H1 (cell line): Measurements from ENCODE around the gene USP12. TPM values are rescaled to one million over a fixed set of nuclear protein-coding genes. Genes with fewer than 3 reads are reported as not detected.

Source experiments
- CTCF ChIA-PET: fragments of 300-600 bp; sonication (Branson Sonifier 250); formaldehyde crosslinking; loops from one replicate; lab custom pipeline; 2021; ENCODE audit not compliant: partially characterized antibody; lab: Charles Lee
- POLR2A ChIA-PET: fragments of 300-600 bp; sonication (Branson Sonifier 250); formaldehyde crosslinking; loops from one replicate; lab custom pipeline; 2021; ENCODE audit warnings: inconsistent platforms; ENCODE audit not compliant: partially characterized antibody; lab: Charles Lee
- DNase-seq, 2 experiments: peaks; one replicate each; pipeline versions ENCODE4 v3.0.0 to v3.0.0-alpha.2; 2010 to 2022; ENCODE audit warnings: low spot score in 2 of 2, low read depth in 1 of 2, mixed read lengths in 1 of 2
- FAIRE-seq: peaks from 2 replicates; lab custom pipeline; 2011; peaks lifted over from hg19 to GRCh38; lab: Jason Lieb, UNC
- H2AFZ ChIP-seq: 2 replicates; pipeline ENCODE4 v1.8.1; 2012; ENCODE audit warnings: low read length, inconsistent platforms
- H2AK5ac ChIP-seq: 2 replicates; pipeline ENCODE4 v1.6.1; 2013; ENCODE audit warnings: low read depth, low read length
- H2BK120ac ChIP-seq: replicated peaks from 2 replicates; pipeline ENCODE3; 2013; ENCODE audit warnings: low read depth, low read length, inconsistent platforms
- H2BK12ac ChIP-seq: 2 replicates; pipeline ENCODE4 v1.6.1; 2013; ENCODE audit warnings: low read depth, low read length
- H2BK15ac ChIP-seq: 2 replicates; pipeline ENCODE4 v1.6.1; 2013; ENCODE audit warnings: low read length
- H2BK20ac ChIP-seq: 2 replicates; pipeline ENCODE4 v1.6.1; 2013; ENCODE audit warnings: low read length
- H2BK5ac ChIP-seq: 2 replicates; pipeline ENCODE4 v1.6.1; 2013; ENCODE audit warnings: low read depth, low read length
- H3K14ac ChIP-seq: 2 replicates; pipeline ENCODE4 v1.6.1; 2013; ENCODE audit warnings: inconsistent platforms; ENCODE audit not compliant: insufficient read length
- H3K18ac ChIP-seq: 2 replicates; pipeline ENCODE4 v1.6.1; 2013; ENCODE audit warnings: low read length; ENCODE audit errors: extremely low read depth
- H3K23ac ChIP-seq: 2 replicates; pipeline ENCODE4 v1.6.1; 2013; ENCODE audit warnings: inconsistent platforms; ENCODE audit not compliant: insufficient read length
- H3K23me2 ChIP-seq: 2 replicates; pipeline ENCODE4 v1.6.1; 2013; ENCODE audit warnings: low read depth, low read length
- H3K27ac ChIP-seq: 2 replicates; pipeline ENCODE4 v1.6.1; 2011; ENCODE audit warnings: low read depth, low read length, inconsistent platforms
- H3K27me3 ChIP-seq, 4 experiments: replicated peaks in 1 of 4; 1 replicate in 1 of 4; 2 replicates in 3 of 4; pipeline versions ENCODE4 v1.6.1 to v1.8.1; 2011 to 2013; ENCODE audit warnings: low read length in 3 of 4, mild to moderate bottlenecking in 3 of 4, inconsistent platforms in 2 of 4, mixed read lengths in 2 of 4, moderate library complexity in 1 of 4; ENCODE audit not compliant: control insufficient read depth in 3 of 4, insufficient read depth in 3 of 4; ENCODE audit errors: extremely low read depth in 1 of 4
- H3K36me3 ChIP-seq, 4 experiments: 2 replicates each; pipeline versions ENCODE4 v1.6.1 to v1.8.1; 2011 to 2013; ENCODE audit warnings: mild to moderate bottlenecking in 4 of 4, low read length in 3 of 4, moderate library complexity in 2 of 4, control low read depth in 1 of 4, inconsistent platforms in 1 of 4; ENCODE audit not compliant: insufficient read depth in 4 of 4, control insufficient read depth in 2 of 4
- H3K4ac ChIP-seq: replicated peaks from 2 replicates; pipeline ENCODE3; 2013; ENCODE audit warnings: low read length, low read depth, mixed read lengths, inconsistent platforms; ENCODE audit not compliant: insufficient read length
- H3K4me1 ChIP-seq, 4 experiments: replicated peaks in 1 of 4; 1 replicate in 1 of 4; 2 replicates in 3 of 4; pipeline versions ENCODE4 v1.6.1 to v1.8.1; 2011 to 2013; ENCODE audit warnings: low read length in 3 of 4, inconsistent platforms in 2 of 4, mixed read lengths in 1 of 4; ENCODE audit not compliant: insufficient read depth in 4 of 4, control insufficient read depth in 3 of 4
- H3K4me2 ChIP-seq, 2 experiments: 2 replicates each; pipeline versions ENCODE4 v1.6.1 to v1.8.1; 2011 to 2013; ENCODE audit warnings: low read depth in 2 of 2, low read length in 2 of 2, control low read depth in 1 of 2, inconsistent platforms in 1 of 2, mild to moderate bottlenecking in 1 of 2; ENCODE audit not compliant: insufficient read depth in 1 of 2
- H3K4me3 ChIP-seq, 4 experiments: fragments of 200-600, 300-600 bp in 1 of 4; sonication (generic), shearing (Covaris generic), sonication (Bioruptor Twin) in 1 of 4; 2 replicates each; pipeline versions ENCODE4 v1.5.1 to v1.8.1; 2011 to 2016; ENCODE audit warnings: low read length in 4 of 4, low read depth in 3 of 4, control low read depth in 2 of 4, inconsistent platforms in 2 of 4, mild to moderate bottlenecking in 2 of 4, mixed read lengths in 1 of 4, moderate library complexity in 1 of 4; ENCODE audit not compliant: insufficient read depth in 2 of 4; ENCODE audit errors: extremely low read depth in 1 of 4
- H3K56ac ChIP-seq: replicated peaks from 2 replicates; pipeline ENCODE3; 2013; ENCODE audit warnings: low read depth, mild to moderate bottlenecking, mixed read lengths, low read length, inconsistent platforms; ENCODE audit not compliant: insufficient read length
- H3K79me1 ChIP-seq: 2 replicates; pipeline ENCODE4 v1.6.1; 2013; ENCODE audit warnings: low read depth, low read length, control low read depth
- H3K79me2 ChIP-seq, 2 experiments: 2 replicates each; pipeline versions ENCODE4 v1.6.1 to v1.8.1; 2012 to 2013; ENCODE audit warnings: low read length in 2 of 2, mild to moderate bottlenecking in 2 of 2, inconsistent platforms in 1 of 2; ENCODE audit not compliant: insufficient read depth in 2 of 2, control insufficient read depth in 1 of 2
- H3K9ac ChIP-seq, 4 experiments: replicated peaks in 1 of 4; 1 replicate in 1 of 4; 2 replicates in 3 of 4; pipeline versions ENCODE4 v1.6.1 to v1.8.1; 2011 to 2013; ENCODE audit warnings: low read depth in 3 of 4, low read length in 3 of 4, control low read depth in 2 of 4, mild to moderate bottlenecking in 2 of 4, moderate library complexity in 2 of 4, inconsistent platforms in 1 of 4; ENCODE audit errors: extremely low read depth in 1 of 4
- H3K9me3 ChIP-seq, 2 experiments: 2 replicates each; pipeline versions ENCODE4 v1.6.1 to v1.8.1; 2012 to 2013; ENCODE audit warnings: mild to moderate bottlenecking in 2 of 2, moderate library complexity in 2 of 2, control low read depth in 1 of 2, inconsistent platforms in 1 of 2, low read depth in 1 of 2, low read length in 1 of 2, mixed read lengths in 1 of 2; ENCODE audit not compliant: insufficient read depth in 2 of 2
- H4K20me1 ChIP-seq, 2 experiments: replicated peaks in 1 of 2; 2 replicates each; pipeline versions ENCODE3 to v1.8.1; 2011 to 2013; ENCODE audit warnings: inconsistent platforms in 2 of 2, low read length in 2 of 2, mild to moderate bottlenecking in 1 of 2; ENCODE audit not compliant: insufficient read depth in 2 of 2, control insufficient read depth in 1 of 2
- H4K5ac ChIP-seq: 2 replicates; pipeline ENCODE4 v1.6.1; 2013; ENCODE audit warnings: low read length, low read depth, mixed read lengths, inconsistent platforms; ENCODE audit not compliant: insufficient read length
- H4K8ac ChIP-seq: 2 replicates; pipeline ENCODE4 v1.8.0; 2013; ENCODE audit warnings: mild to moderate bottlenecking, moderate library complexity, low read length, inconsistent platforms; ENCODE audit not compliant: insufficient read depth; ENCODE audit errors: extremely low read depth
- H4K91ac ChIP-seq: replicated peaks from 2 replicates; pipeline ENCODE3; 2013; ENCODE audit warnings: low read length, mixed read lengths, inconsistent platforms; ENCODE audit not compliant: insufficient read length
- BCL11A ChIP-seq, 2 experiments: IDR thresholded peaks; one replicate each; pipeline ENCODE4 v1.6.1; 2011; ENCODE audit warnings: low read depth in 2 of 2, low read length in 2 of 2, mild to moderate bottlenecking in 2 of 2
- CBX5 ChIP-seq: fragments of 300-800, 300-1000 bp; sonication (generic); IDR thresholded peaks from 2 replicates; pipeline ENCODE4 v1.7.1; 2016; ENCODE audit warnings: antibody characterized with exemption, low read length, low read depth
- CBX8 ChIP-seq: fragments of 300-800, 300-1000 bp; sonication (generic); IDR thresholded peaks from 2 replicates; pipeline ENCODE4 v1.7.1; 2016; ENCODE audit warnings: low read depth, low read length, borderline replicate concordance
- CEBPB ChIP-seq: IDR thresholded peaks from 2 replicates; pipeline ENCODE4 v1.6.1; 2012; ENCODE audit warnings: low read depth, low read length
- CHD1 ChIP-seq: IDR thresholded peaks from 2 replicates; pipeline ENCODE4 v1.6.1; 2012; ENCODE audit warnings: low read depth, low read length, improper control_type of control experiment
- CHD2 ChIP-seq: IDR thresholded peaks from 2 replicates; pipeline ENCODE4 v1.6.1; 2012; ENCODE audit warnings: low read length, improper control_type of control experiment
- CTBP2 ChIP-seq: IDR thresholded peaks from 2 replicates; pipeline ENCODE4 v1.7.0; 2011; ENCODE audit warnings: borderline replicate concordance, mild to moderate bottlenecking, moderate library complexity, mixed read lengths, low read length; ENCODE audit not compliant: insufficient read depth, insufficient read length
- EGR1 ChIP-seq: IDR thresholded peaks from 2 replicates; pipeline ENCODE4 v1.6.1; 2011; ENCODE audit warnings: low read depth, low read length, borderline replicate concordance
- HDAC6 ChIP-seq: IDR thresholded peaks from one replicate; pipeline ENCODE4 v1.7.1; 2012; ENCODE audit warnings: low read depth, mild to moderate bottlenecking, inconsistent platforms, low read length, moderate library complexity
- MAFK ChIP-seq: IDR thresholded peaks from 2 replicates; pipeline ENCODE4 v1.6.1; 2012; ENCODE audit warnings: low read depth, mild to moderate bottlenecking, improper control_type of control experiment, low read length
- RFX5 ChIP-seq: IDR thresholded peaks from 2 replicates; pipeline ENCODE4 v1.6.1; 2011; ENCODE audit warnings: low read depth, low read length, improper control_type of control experiment, borderline replicate concordance
- SAP30 ChIP-seq: fragments of 300-600 bp; sonication (generic); IDR thresholded peaks from 2 replicates; pipeline ENCODE4 v1.7.1; 2012; ENCODE audit warnings: low read length, moderate library complexity, mild to moderate bottlenecking, inconsistent platforms; ENCODE audit not compliant: insufficient read depth, insufficient replicate concordance
- SIN3A ChIP-seq, 2 experiments: IDR thresholded peaks in 1 of 2; conservative IDR thresholded peaks in 1 of 2; 2 replicates each; pipeline ENCODE4 v1.6.1; 2011 to 2012; ENCODE audit warnings: low read length in 2 of 2, improper control_type of control experiment in 1 of 2, low read depth in 1 of 2, mild to moderate bottlenecking in 1 of 2
- SIRT6 ChIP-seq: IDR thresholded peaks from one replicate; pipeline ENCODE4 v1.7.1; 2012; ENCODE audit warnings: low read length, inconsistent platforms
- TEAD4 ChIP-seq: IDR thresholded peaks from 2 replicates; pipeline ENCODE4 v1.6.1; 2012; ENCODE audit warnings: low read depth, low read length, inconsistent platforms, mixed read lengths
- WGBS, 2 experiments: shearing (Covaris generic) in 1 of 2; methylation state at CpG; one replicate each; pipeline versions ENCODE4 v1.1.6 to v1.1.7; 2013 to 2015; ENCODE audit warnings: low lambda C conversion rate in 2 of 2, mixed read lengths in 2 of 2, inconsistent platforms in 1 of 2, low coverage in 1 of 2, missing lambda C conversion rate in 1 of 2; ENCODE audit not compliant: insufficient replicate concordance in 2 of 2, insufficient coverage in 1 of 2, insufficient read length in 1 of 2; ENCODE audit errors: extremely low coverage in 1 of 2, missing lambda C conversion rate in 1 of 2; 5-methylcytosine and 5-hydroxymethylcytosine counted together
- polyA plus RNA-seq, 7 experiments: library from polyadenylated mRNA; depleted of rRNA in 3 of 7; stranded (reverse) in 5 of 7; unstranded in 2 of 7; fragments of >200 nt in 5 of 7; fragments of 200-250 nt in 2 of 7; gene quantifications; 1 replicate in 5 of 7; 2 replicates in 1 of 7; 4 replicates in 1 of 7; pipeline versions ENCODE4 v1.2.1 to v1.2.3, GENCODE V29; 2011 to 2013; ENCODE audit warnings: missing spikeins in 2 of 7, mixed read lengths in 2 of 7
- total RNA-seq: library from RNA; stranded (reverse); fragmentation: NEBNext Ultra II Directional; extraction: Animal tissue kit (Norgen Biotek cat#: 25700); gene quantifications from 2 replicates; pipeline ENCODE4 v1.2.1, GENCODE V29; 2021

The USP12 gene
- total and polyA plus RNA-seq, 2 of the 8 experiments (the other 6 are each of a cell fraction or from before 2014, with no cell fraction given) = 4.0 to 30.0 TPM

- ChIA-PET CTCF (interaction anchor here (0.9 to 1.4 kb wide), 3 partner anchors 71 to 218 kb away, joined by 3 to 4 read pairs (median 4); no protein-coding TSS in a partner anchor), POLR2A (interaction anchor here (1.7 kb wide), 1 partner anchor 8 kb away, joined by 4 read pairs; no protein-coding TSS in a partner anchor)
- H3K27ac ChIP-seq = no peak overlapping the region
- H2BK20ac ChIP-seq = no peak overlapping the region
- no peak overlapping the region for H4K91ac ChIP-seq
- H3K18ac ChIP-seq = no peak overlapping the region
- WGBS, 2 experiments = 97% methylated on average over 4 of the region's 4 CpGs; no CpG with 5 or more reads in 1 of the 2 experiments
- no peak for FAIRE-seq
- H3K79me2 ChIP-seq = no peaks in the 10 kb centered on the region
- H3K14ac ChIP-seq = no peak overlapping the region
- no peak overlapping the region for H3K4me2 ChIP-seq
- DNase-seq = no peak
- H2BK15ac ChIP-seq = no peak overlapping the region
- no peak overlapping the region for H3K4ac ChIP-seq
- no peak overlapping the region for H4K8ac ChIP-seq
- no peaks in the 10 kb centered on the region for H3K23me2 ChIP-seq
- no peaks in the 10 kb centered on the region for H3K4me1 ChIP-seq
- no peak overlapping the region for H3K4me3 ChIP-seq
- no peak overlapping the region for H2BK120ac ChIP-seq
- no peak overlapping the region for H3K56ac ChIP-seq
- no peaks in the 10 kb centered on the region for H3K27me3 ChIP-seq
- H4K5ac ChIP-seq = no peak overlapping the region
- H2BK12ac ChIP-seq = no peak overlapping the region
- H2BK5ac ChIP-seq = no peak overlapping the region
- H3K9me3 ChIP-seq = no peaks in the 10 kb centered on the region
- H3K9ac ChIP-seq = no peak overlapping the region
- no peaks in the 10 kb centered on the region for H4K20me1 ChIP-seq
- no peaks in the 10 kb centered on the region for H3K79me1 ChIP-seq
- no peaks in the 10 kb centered on the region for H3K36me3 ChIP-seq
- H3K23ac ChIP-seq = no peak overlapping the region
- peak overlapping the region; percentile 54 for H2AFZ ChIP-seq
- H2AK5ac ChIP-seq = no peak overlapping the region
- TF ChIP-seq SIN3A (conservative IDR thresholded peaks at IDR 0.05 in 1 of 2, IDR thresholded peaks at IDR 0.05 in 1 of 2; ENCODE audit: low read depth in 1 of 2, low read length in 2 of 2) (no peak), CHD2 (no peak), CBX5 (no peak), RFX5 (no peak), CBX8 (no peak), MAFK (no peak), CEBPB (no peak), EGR1 (no peak), HDAC6 (no peak), BCL11A (IDR thresholded peaks at IDR 0.05; ENCODE audit: low read depth in 2 of 2, low read length in 2 of 2) (no peak), SAP30 (no peak), SIRT6 (no peak), CHD1 (no peak), CTBP2 (no peak), TEAD4 (no peak)
Observed at GRCh38 chr13:27203186-27203585, 31.6 kb upstream of the USP12 start.
